ENCODE measurements around the gene SLC41A3.
"Not testable (repeated sequence)": the region's sequence is repeated elsewhere in the genome, so short reads cannot be mapped to it uniquely, and the experiment has no call there.

The SLC41A3 gene

GRCh38 chr3:126053949-126054569 is 29.9 kb downstream of the SLC41A3 start:
- no peak for DNase-seq (ENCODE audit: low spot score)

- DNase-seq (ENCODE audit: low spot score), result no peak
Measured at GRCh38 chr3:126053513-126053912, 30.4 kb downstream of the SLC41A3 start.

GRCh38 chr3:126052196-126053058 is 31.5 kb downstream of the SLC41A3 start:
- no peak for DNase-seq (ENCODE audit: low spot score)

- DNase-seq (ENCODE audit: low spot score), result no peak
Measured at GRCh38 chr3:126051741-126052140, 32.2 kb downstream of the SLC41A3 start.

GRCh38 chr3:126051234-126051633 is 32.7 kb downstream of the SLC41A3 start:
- no peak for DNase-seq (ENCODE audit: low spot score)

- no peak for DNase-seq (ENCODE audit: low spot score)
Measured at GRCh38 chr3:126050626-126051025, 33.3 kb downstream of the SLC41A3 start.

GRCh38 chr3:126050050-126050392 is 33.9 kb downstream of the SLC41A3 start:
- no peak for DNase-seq (ENCODE audit: low spot score)

GRCh38 chr3:126049289-126050049 is 34.5 kb downstream of the SLC41A3 start:
- DNase-seq (ENCODE audit: low spot score), result no peak

- no peak for DNase-seq (ENCODE audit: low spot score)
Measured at GRCh38 chr3:126040386-126040785, 43.5 kb downstream of the SLC41A3 start.

GRCh38 chr3:126039870-126040269 is 44.1 kb downstream of the SLC41A3 start:
- no peak for DNase-seq (ENCODE audit: low spot score)

GRCh38 chr3:126038791-126039190 is 45.1 kb downstream of the SLC41A3 start:
- DNase-seq (ENCODE audit: low spot score), result not testable (repeated sequence)

- DNase-seq (ENCODE audit: low spot score), result no peak
Measured at GRCh38 chr3:126036056-126036549, 47.8 kb downstream of the SLC41A3 start.

GRCh38 chr3:126035362-126036050 is 48.4 kb downstream of the SLC41A3 start:
- DNase-seq (ENCODE audit: low spot score), result no peak

- DNase-seq (ENCODE audit: low spot score), result peak; percentile 5
Measured at GRCh38 chr3:126034481-126035361, 49.2 kb downstream of the SLC41A3 start.

- DNase-seq (ENCODE audit: low spot score), result no peak
Measured at GRCh38 chr3:126033765-126034164, 50.2 kb downstream of the SLC41A3 start.

GRCh38 chr3:126033051-126033745 is 50.7 kb downstream of the SLC41A3 start:
- no peak for DNase-seq (ENCODE audit: low spot score)

GRCh38 chr3:126031981-126032471 is 51.9 kb downstream of the SLC41A3 start:
- DNase-seq (ENCODE audit: low spot score), result no peak

- no peak for DNase-seq (ENCODE audit: low spot score)
Measured at GRCh38 chr3:126030455-126030854, 53.5 kb downstream of the SLC41A3 start.

- no peak for DNase-seq (ENCODE audit: low spot score)
Measured at GRCh38 chr3:126029241-126029640, 54.7 kb downstream of the SLC41A3 start.

- DNase-seq (ENCODE audit: low spot score), result no peak
Measured at GRCh38 chr3:126028096-126028495, 55.8 kb downstream of the SLC41A3 start.

Data from hematopoietic multipotent progenitor cell treated with erythropoietin and hydrocortisone succinate and interleukin-3 and kit ligand, for 15 days (in vitro differentiated cells).